Mesendoderm (in vitro differentiated cells): ENCODE data around the gene AGBL4.
A peak's percentile ranks its signal among the peaks of the same experiment; 100 is the strongest.

Experiments
- DNase-seq: peaks from one replicate; pipeline ENCODE4 v3.0.0; 2013
- H2AK5ac ChIP-seq: 2 replicates; pipeline ENCODE4 v1.6.1; 2013; ENCODE audit warnings: low read length, inconsistent platforms
- H2BK120ac ChIP-seq: 2 replicates; pipeline ENCODE4 v1.6.1; 2013; ENCODE audit warnings: low read depth, mild to moderate bottlenecking, low read length, moderate library complexity, mixed read lengths
- H2BK15ac ChIP-seq: replicated peaks from 2 replicates; pipeline ENCODE4 v1.6.1; 2013; ENCODE audit warnings: low read depth, mild to moderate bottlenecking, moderate library complexity
- H2BK5ac ChIP-seq: 2 replicates; pipeline ENCODE4 v1.6.1; 2013; ENCODE audit warnings: low read length, inconsistent platforms
- H3K18ac ChIP-seq: 2 replicates; pipeline ENCODE4 v1.6.1; 2013; ENCODE audit warnings: mild to moderate bottlenecking, low read length, mixed read lengths
- H3K23ac ChIP-seq: one replicate; pipeline ENCODE4 v1.6.1; 2013; ENCODE audit warnings: low read length
- H3K27ac ChIP-seq: 2 replicates; pipeline ENCODE4 v1.5.1; 2013; ENCODE audit warnings: low read depth, mild to moderate bottlenecking, inconsistent platforms, low read length, moderate library complexity
- H3K27me3 ChIP-seq: 2 replicates; pipeline ENCODE4 v1.6.1; 2013; ENCODE audit warnings: low read length, control low read depth, mild to moderate bottlenecking, inconsistent platforms; ENCODE audit not compliant: insufficient read depth, poor library complexity
- H3K36me3 ChIP-seq: 2 replicates; pipeline ENCODE4 v1.6.1; 2013; ENCODE audit warnings: low read length, inconsistent platforms; ENCODE audit not compliant: control insufficient read depth, insufficient read depth
- H3K4ac ChIP-seq: one replicate; pipeline ENCODE4 v1.6.1; 2013; ENCODE audit warnings: low read depth, mild to moderate bottlenecking, low read length, moderate library complexity
- H3K4me1 ChIP-seq: 2 replicates; pipeline ENCODE4 v1.6.1; 2013; ENCODE audit warnings: low read depth, low read length, inconsistent platforms; ENCODE audit not compliant: control insufficient read depth
- H3K4me2 ChIP-seq: 2 replicates; pipeline ENCODE4 v1.6.1; 2013; ENCODE audit warnings: low read length
- H3K4me3 ChIP-seq: 2 replicates; pipeline ENCODE4 v1.5.1; 2013; ENCODE audit warnings: mild to moderate bottlenecking, low read length
- H3K56ac ChIP-seq: one replicate; pipeline ENCODE4 v1.6.1; 2013; ENCODE audit warnings: low read length
- H3K79me1 ChIP-seq: 2 replicates; pipeline ENCODE4 v1.6.1; 2013; ENCODE audit warnings: low read length, inconsistent platforms
- H3K79me2 ChIP-seq: 2 replicates; pipeline ENCODE4 v1.6.1; 2013; ENCODE audit warnings: mild to moderate bottlenecking, low read length; ENCODE audit not compliant: control insufficient read depth, insufficient read depth
- H3K9ac ChIP-seq: 2 replicates; pipeline ENCODE4 v1.6.1; 2013; ENCODE audit warnings: low read length, inconsistent platforms
- H4K5ac ChIP-seq: one replicate; pipeline ENCODE4 v1.6.1; 2013; ENCODE audit warnings: low read length
- H4K8ac ChIP-seq: one replicate; pipeline ENCODE4 v1.6.1; 2013; ENCODE audit warnings: low read depth, mild to moderate bottlenecking, control low read depth, low read length, moderate library complexity
- WGBS: extraction: QIAGEN DNeasy Blood & Tissue Kit; methylation state at CpG from one replicate; pipeline ENCODE4 v1.1.7; 2013; ENCODE audit warnings: low lambda C conversion rate, missing lambda C conversion rate; ENCODE audit not compliant: insufficient coverage; ENCODE audit errors: extremely low coverage; 5-methylcytosine and 5-hydroxymethylcytosine counted together

AGBL4 gene

DNA sequence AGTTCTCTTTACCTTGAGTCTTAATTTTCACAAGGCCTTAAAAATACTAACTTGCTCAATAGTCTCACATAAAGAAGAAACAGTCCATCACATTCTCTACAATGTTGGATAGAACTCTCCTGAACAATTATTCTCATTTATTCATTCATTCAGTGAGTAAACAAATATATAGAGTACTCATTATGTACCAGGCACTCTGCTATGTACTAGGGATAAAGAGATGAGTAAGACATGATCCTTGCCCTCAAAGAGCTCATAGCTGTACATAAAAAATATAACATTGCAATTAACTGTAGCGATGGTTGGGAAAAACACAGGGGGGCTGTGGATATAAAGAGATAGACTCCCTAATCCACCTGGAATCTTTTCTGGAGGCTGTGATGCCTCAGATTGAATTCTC is 660.1 kb downstream of the AGBL4 start:
- Histone ChIP-seq H3K9ac (no peak overlapping the region), H3K27me3 (no peaks in the 10 kb centered on the region), H3K4me2 (no peak overlapping the region), H3K18ac (no peak overlapping the region), H3K4ac (no peak overlapping the region), H2BK5ac (no peak overlapping the region), H3K4me3 (no peak overlapping the region), H3K79me1 (no peaks in the 10 kb centered on the region), H2AK5ac (no peak overlapping the region), H3K79me2 (no peaks in the 10 kb centered on the region), H3K56ac (no peak overlapping the region), H4K5ac (no peak overlapping the region), H3K36me3 (no peaks in the 10 kb centered on the region), H2BK120ac (no peak overlapping the region), H4K8ac (no peak overlapping the region), H2BK15ac (no peak overlapping the region), H3K23ac (no peak overlapping the region), H3K27ac (no peak overlapping the region), H3K4me1 (no peaks in the 10 kb centered on the region)
- DNase-seq: no peak
- no CpG with 5 or more reads among the region's 1 CpG for WGBS

DNA sequence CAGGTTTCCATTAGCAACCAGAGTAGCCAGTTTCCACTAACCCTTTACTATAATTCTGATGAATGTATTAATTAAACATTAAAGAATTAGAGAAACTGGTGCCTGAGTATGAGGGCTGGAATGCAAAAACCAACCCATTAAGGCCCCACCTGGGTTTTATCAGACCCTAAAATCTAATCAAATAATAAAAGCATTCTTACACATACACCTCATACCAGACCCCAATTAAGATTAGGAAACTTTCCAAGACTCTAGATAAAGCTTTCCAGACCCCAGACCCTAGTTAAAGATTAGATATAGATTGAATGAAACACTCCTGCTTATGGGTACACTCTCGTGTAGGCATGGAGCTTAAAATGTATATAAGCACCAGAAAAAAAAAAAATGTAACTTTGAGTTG is 665.7 kb downstream of the AGBL4 start:
- Histone ChIP-seq H2AK5ac (no peak overlapping the region), H2BK5ac (no peak overlapping the region), H2BK120ac (no peak overlapping the region), H3K36me3 (no peaks in the 10 kb centered on the region), H3K79me2 (no peaks in the 10 kb centered on the region), H3K9ac (no peak overlapping the region), H3K18ac (no peak overlapping the region), H3K27me3 (no peaks in the 10 kb centered on the region), H3K23ac (no peak overlapping the region), H4K8ac (no peak overlapping the region), H3K4me1 (no peaks in the 10 kb centered on the region), H3K27ac (no peak overlapping the region), H4K5ac (no peak overlapping the region), H2BK15ac (no peak overlapping the region), H3K79me1 (no peaks in the 10 kb centered on the region), H3K56ac (no peak overlapping the region), H3K4ac (no peak overlapping the region), H3K4me2 (no peak overlapping the region), H3K4me3 (no peak overlapping the region)
- no peak for DNase-seq
- WGBS: no CpG with 5 or more reads among the region's 1 CpG

DNA sequence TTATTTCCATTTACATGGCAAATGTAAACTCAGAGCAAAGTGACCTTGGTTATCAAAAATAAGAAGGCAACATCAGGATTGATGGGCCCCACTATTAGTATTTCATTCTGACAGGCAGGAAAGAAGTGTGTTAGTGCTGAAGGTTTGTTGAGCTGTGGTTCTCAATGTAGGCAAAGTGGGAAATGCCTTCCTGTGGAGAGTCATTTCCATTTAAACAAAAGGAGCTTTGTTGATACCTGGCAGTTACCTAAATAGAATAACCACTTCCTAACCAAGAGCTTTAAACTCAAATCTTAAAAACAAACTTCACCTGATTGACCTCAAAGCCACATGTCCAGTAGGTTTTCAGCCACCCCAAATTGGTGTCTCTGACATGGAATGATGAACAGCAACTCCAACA is 667.2 kb downstream of the AGBL4 start:
- H3K56ac ChIP-seq: no peak overlapping the region
- no peaks in the 10 kb centered on the region for H3K4me1 ChIP-seq
- H3K36me3 ChIP-seq: no peaks in the 10 kb centered on the region
- H3K27ac ChIP-seq: no peak overlapping the region
- no peak overlapping the region for H3K23ac ChIP-seq
- no peak overlapping the region for H4K8ac ChIP-seq
- H2AK5ac ChIP-seq: no peak overlapping the region
- no peaks in the 10 kb centered on the region for H3K27me3 ChIP-seq
- no peak overlapping the region for H3K4me3 ChIP-seq
- no peak overlapping the region for H3K4ac ChIP-seq
- no peak overlapping the region for H3K18ac ChIP-seq
- no peak overlapping the region for H2BK120ac ChIP-seq
- H4K5ac ChIP-seq: no peak overlapping the region
- no peak overlapping the region for H2BK5ac ChIP-seq
- DNase-seq: peak; percentile 29
- H3K4me2 ChIP-seq: no peak overlapping the region
- no peak overlapping the region for H3K9ac ChIP-seq
- H3K79me2 ChIP-seq: no peaks in the 10 kb centered on the region
- H3K79me1 ChIP-seq: no peaks in the 10 kb centered on the region
- H2BK15ac ChIP-seq: no peak overlapping the region

DNA sequence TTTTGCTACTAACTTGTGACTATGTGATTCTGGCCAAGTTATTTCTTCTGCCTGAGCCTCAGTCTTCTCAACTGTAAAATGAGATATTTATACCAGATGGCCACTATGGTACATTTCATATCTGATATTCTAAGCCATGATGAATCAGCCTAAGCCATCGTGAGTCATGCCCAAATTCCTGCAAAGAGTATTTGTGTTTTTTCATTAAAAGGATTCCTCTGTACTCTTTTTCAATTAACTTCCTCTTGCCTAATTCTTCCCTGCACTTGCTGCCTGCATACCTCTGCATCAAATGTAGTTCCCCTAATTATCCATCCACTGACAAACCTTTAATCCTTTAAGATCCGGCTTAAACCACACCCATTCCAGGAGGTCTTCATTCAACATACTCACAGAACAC is 672.0 kb downstream of the AGBL4 start:
- no CpG with 5 or more reads among the region's 2 CpGs for WGBS
- H2BK5ac ChIP-seq: no peak overlapping the region
- no peaks in the 10 kb centered on the region for H3K4me1 ChIP-seq

DNA sequence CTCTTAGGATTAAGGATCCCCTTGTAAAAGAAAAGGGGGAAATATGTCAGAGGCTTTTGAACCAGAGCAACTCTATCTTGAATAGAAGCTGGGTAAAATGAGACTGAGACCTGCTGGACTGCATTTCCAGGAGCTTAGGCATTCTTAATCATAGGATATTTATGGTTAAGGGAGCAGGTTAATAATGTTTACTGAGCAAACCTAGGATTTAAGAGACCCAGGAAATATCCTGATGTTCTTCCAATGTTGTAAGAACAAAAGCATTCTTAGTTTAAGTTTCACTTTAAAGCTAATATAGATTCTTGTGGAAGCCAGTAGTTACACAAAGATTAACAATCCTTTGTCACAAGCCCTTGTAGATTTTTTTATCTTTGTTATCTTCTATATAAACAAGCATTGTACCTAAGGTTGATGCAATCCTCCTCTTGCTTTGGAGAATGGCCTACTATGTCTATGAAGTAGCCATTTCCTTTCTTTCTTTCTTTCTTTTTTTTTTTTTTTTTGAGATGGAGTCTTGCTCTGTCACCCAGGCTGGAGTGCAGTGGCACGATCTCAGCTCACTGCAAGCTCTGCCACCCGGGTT is 676.9 kb downstream of the AGBL4 start:
- Histone ChIP-seq H2BK5ac (no peak overlapping the region), H3K4me1 (no peaks in the 10 kb centered on the region), H3K4ac (no peak overlapping the region), H2AK5ac (no peak overlapping the region), H3K9ac (no peak overlapping the region), H3K36me3 (no peaks in the 10 kb centered on the region), H3K56ac (no peak overlapping the region), H4K5ac (no peak overlapping the region), H3K23ac (no peak overlapping the region), H3K4me3 (no peak overlapping the region), H3K79me1 (no peaks in the 10 kb centered on the region), H2BK120ac (no peak overlapping the region), H3K18ac (no peak overlapping the region), H3K27me3 (no peaks in the 10 kb centered on the region), H3K4me2 (no peak overlapping the region), H4K8ac (no peak overlapping the region), H3K27ac (no peak overlapping the region), H3K79me2 (no peaks in the 10 kb centered on the region), H2BK15ac (no peak overlapping the region)
- no CpG with 5 or more reads among the region's 2 CpGs for WGBS
- no peak for DNase-seq

More for the DNA sequence above, 672.0 kb downstream of the AGBL4 start:
- Histone ChIP-seq H3K18ac (no peak overlapping the region), H3K23ac (no peak overlapping the region), H4K8ac (no peak overlapping the region), H2BK120ac (no peak overlapping the region), H3K4me3 (no peak overlapping the region), H3K36me3 (no peaks in the 10 kb centered on the region), H3K27ac (no peak overlapping the region), H3K4ac (no peak overlapping the region), H3K79me1 (no peaks in the 10 kb centered on the region), H4K5ac (no peak overlapping the region), H3K79me2 (no peaks in the 10 kb centered on the region), H2AK5ac (no peak overlapping the region), H3K27me3 (no peaks in the 10 kb centered on the region), H2BK15ac (no peak overlapping the region), H3K4me2 (no peak overlapping the region), H3K9ac (no peak overlapping the region), H3K56ac (no peak overlapping the region)
- no peak for DNase-seq

DNA sequence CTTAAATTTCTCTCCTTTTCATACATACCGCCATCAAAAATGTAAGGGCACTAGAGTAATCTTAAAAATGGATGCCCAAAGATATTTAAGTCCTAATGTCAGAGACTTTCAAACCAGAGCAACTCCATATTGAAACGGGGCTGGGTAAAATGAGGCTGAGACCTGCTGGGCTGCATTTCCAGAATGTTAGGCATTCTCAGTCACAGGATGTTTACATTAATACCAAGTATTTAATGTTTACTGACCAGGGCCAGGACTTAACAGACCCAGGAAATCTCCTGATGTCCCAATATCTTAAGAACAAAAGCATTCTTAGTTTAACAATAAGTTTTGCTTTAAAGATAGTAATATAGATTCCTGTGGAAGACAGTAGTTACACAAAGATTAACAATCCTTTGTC is 683.2 kb downstream of the AGBL4 start:
- WGBS: no CpG with 5 or more reads among the region's 2 CpGs
- no peak overlapping the region for H4K5ac ChIP-seq

More for the DNA sequence above, 683.2 kb downstream of the AGBL4 start:
- Histone ChIP-seq H2AK5ac (no peak overlapping the region), H3K4me2 (no peak overlapping the region), H3K4me1 (no peaks in the 10 kb centered on the region), H3K18ac (no peak overlapping the region), H3K79me1 (no peaks in the 10 kb centered on the region), H3K27me3 (no peaks in the 10 kb centered on the region), H2BK120ac (no peak overlapping the region), H3K9ac (no peak overlapping the region), H3K56ac (no peak overlapping the region), H3K36me3 (no peaks in the 10 kb centered on the region), H3K79me2 (no peaks in the 10 kb centered on the region), H3K27ac (no peak overlapping the region), H3K23ac (no peak overlapping the region), H3K4me3 (no peak overlapping the region), H2BK5ac (no peak overlapping the region), H2BK15ac (no peak overlapping the region), H3K4ac (no peak overlapping the region), H4K8ac (no peak overlapping the region)
- no peak for DNase-seq
